Endometrium (tissue), 2 donors: ENCODE results near the gene DPM2.

Experiments used
- FAIRE-seq: peaks from 2 replicates; lab custom pipeline; 2012; peaks lifted over from hg19 to GRCh38; lab: Jason Lieb, UNC
- donor health status: control.
- donor health status: control.

DPM2 gene, protein sequence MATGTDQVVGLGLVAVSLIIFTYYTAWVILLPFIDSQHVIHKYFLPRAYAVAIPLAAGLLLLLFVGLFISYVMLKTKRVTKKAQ

DNA sequence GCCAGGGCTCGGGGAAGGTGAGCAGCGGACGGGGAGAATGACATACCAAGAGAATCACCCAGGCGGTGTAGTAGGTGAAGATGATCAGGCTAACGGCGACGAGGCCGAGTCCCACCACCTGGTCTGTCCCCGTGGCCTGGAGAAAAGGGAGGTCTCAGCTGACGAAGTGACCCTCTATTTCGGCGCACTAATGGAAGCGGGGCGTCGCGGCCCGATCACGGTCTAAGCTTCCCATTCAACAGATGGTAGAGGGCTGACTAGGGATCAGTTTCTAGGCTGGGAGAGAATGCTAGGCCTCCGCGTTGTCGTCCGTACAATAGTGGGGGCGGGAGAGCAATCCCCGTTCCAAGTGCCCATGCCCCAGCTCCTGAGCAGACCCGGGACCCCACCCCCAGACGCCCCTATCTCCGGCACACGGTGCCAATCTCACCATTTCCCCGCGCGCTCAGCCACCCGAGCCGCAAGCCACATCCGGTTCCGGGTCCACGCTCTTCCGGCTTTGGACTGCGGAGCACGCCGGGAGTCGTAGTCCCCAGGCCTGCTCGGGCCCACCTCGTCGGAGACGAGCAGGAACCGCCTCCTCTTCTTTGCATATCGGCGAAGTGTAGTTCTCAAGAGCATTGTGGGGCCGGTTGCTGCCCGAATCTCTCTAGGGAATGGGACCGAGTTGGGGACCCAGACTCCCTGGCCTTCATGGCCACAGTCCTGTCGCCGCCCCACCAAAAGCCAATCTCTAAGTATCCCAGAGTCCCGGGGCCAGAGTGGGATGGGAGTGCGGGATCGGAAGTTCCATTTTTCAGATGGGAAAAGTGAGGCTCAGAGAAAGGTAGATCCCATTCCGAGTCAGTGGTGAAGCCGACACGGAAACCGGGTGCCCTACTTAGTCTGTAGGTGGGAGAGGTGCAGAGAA, at the start of gene DPM2:
TSS of gene DPM2 (minus strand) at position 467 of the 910 bp plus-strand sequence. CDS start at position 433, 34 bp downstream.
- FAIRE-seq: no peak

DNA sequence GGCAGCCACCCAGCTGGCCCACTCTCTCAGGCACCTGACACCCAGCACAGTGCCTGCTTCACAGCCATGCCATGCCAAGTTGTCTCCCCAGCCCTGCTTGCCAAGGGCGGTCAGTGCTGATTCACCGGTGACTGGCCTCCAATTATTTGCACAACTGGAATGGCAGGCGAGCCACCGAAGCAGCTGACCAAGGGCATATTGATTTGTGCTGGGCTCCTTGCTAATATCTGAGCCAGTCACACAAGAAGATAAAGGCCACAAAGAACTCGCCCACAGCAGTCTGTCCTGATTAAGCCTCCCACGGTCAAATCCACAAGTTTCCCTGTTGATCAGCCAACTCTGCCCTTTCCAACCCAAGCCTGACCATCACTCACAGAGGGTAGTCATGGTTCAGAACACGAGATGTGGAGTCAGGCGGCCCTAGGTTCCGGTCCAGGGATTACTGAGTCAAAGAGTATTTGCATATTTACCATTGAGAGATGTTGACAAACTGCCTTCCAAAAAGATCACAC, 49.5 kb upstream of the DPM2 start:
- no peak for FAIRE-seq

DNA sequence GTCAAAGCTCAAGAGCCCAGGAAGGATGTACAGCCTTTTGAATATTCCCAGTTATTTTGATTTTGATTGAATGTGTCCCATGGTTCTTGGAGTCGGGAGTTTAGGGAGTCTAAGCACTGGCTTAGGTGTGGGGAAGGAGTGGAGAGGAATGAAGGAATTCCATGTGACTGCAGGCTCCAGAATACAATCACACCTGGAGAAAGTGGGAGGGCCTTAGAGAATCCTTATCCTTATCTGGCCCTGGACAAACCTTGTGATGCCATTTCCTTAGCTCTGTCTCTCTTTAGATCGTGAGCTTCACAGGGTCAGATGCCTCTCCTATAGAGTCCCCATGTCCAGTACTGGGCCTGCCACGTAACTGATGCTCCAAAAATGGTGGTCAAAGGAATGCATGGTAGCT, 47.4 kb upstream of the DPM2 start:
- FAIRE-seq: no peak

DNA sequence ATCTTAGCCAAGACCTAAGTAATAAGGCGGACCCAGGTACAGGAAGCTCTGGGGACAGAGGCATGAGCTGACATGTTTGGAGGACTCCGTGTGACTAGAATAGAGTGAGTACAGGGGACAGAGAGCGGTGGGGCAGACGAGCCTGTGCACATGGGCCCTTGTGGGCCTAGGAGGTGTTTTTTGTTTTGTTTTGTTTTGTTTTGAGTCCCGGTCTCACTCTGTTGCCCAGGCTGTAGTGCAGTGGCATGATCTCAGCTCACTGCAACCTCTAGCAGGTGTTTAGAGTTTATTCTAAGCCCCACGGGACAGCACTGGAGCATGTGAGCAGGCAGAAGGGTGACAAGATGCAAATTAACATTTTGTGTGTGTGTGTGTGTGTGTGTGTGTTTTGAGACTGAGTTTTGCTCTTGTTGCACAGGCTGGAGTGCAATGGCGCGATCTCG, 46.2 kb upstream of the DPM2 start:
- no peak for FAIRE-seq

DNA sequence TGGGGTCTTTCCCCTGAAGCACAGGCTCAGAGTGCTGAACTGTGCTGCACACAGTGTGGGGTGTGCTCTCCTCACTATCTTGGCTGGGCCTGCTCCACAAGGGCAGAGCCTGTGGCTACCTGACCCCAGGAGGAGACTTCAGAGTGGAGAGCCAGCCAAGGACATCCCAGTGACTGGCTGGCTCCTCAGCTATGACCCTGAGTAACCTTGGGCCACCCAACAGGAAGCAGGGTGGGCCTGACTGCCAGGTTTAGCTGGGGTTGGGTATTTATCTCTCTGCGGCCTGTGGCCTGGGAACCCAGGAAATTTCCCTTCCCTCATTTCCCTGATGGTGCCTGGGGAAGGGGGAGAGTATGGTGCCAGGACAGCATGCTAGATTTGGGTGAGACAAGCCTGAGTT, 45.3 kb upstream of the DPM2 start:
- FAIRE-seq: no peak

DNA sequence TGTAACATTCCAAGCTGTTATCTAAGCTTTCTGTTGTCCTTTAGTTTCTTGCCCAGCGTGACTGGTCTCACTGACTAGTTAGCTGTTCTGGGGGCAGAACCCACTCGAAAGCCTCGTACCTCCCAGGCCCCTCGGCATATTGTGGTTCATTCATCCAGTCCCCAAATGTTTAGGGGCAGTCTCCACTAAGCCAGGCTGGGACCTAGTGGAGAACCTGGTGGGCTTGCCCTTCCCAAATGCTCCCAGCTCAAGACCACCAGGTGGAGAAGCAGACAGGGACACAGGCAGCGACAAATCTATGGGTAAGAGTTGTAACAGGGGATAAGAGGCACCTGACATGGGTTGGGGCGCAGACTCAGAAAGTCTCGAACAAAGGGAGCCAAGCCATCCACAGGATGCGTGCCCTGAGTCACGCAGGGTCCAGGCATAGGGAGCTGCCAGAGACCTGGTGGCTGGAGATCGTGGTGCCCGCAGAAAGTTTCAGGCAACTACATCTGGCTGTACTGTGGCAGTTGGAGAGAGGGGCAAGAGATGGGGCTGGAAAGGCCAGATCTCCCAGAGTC, 44.0 kb upstream of the DPM2 start:
- no peak for FAIRE-seq

DNA sequence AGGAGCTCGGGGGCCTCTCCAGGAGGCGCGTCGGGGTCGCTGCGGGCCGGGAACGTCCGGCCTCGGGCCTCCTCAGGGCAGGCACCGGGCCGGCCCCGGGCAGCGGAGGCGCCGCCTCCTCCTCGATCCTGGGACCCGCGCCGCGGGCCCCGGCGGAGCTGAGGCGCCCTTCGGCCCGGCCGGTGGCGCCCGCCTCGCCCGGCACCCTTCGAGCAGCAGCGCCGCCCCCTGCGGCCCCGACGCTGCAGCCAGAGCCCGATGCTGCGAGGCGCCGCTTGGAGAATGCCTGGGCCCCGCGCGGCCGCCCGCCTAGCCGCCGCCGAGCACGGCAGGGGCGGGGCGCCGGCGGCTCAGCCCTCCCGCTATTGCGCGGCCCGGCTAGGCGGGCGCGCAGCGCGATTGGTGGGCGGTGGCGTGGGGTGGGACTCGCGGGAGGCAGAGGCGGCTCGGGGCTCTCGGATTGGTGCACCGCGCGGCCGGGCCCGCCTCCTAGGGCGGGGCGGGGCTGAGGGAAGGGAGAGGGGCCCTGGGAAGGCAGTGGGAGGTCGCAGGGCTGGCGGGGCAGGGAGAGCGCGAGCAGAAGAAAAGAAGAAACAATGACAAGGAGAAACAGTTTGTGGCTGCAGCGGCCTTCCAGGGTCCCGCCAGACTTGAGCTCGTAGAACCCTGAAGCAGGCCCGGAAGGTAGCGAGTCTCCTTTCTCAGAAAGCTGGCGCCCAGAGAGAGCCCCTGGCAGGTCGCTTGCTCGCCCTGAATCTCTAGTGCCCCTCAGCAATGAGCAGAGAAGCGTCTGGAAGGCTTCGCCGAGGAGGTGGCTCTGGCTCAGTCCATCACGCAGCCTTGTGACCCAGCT, 43.3 kb upstream of the DPM2 start, which contains the start of gene EEIG1:
TSS of gene EEIG1 (minus strand) at position 284 of the 853 bp plus-strand sequence. CDS start 852 bp downstream, outside the sequence.
- no peak for FAIRE-seq

DNA sequence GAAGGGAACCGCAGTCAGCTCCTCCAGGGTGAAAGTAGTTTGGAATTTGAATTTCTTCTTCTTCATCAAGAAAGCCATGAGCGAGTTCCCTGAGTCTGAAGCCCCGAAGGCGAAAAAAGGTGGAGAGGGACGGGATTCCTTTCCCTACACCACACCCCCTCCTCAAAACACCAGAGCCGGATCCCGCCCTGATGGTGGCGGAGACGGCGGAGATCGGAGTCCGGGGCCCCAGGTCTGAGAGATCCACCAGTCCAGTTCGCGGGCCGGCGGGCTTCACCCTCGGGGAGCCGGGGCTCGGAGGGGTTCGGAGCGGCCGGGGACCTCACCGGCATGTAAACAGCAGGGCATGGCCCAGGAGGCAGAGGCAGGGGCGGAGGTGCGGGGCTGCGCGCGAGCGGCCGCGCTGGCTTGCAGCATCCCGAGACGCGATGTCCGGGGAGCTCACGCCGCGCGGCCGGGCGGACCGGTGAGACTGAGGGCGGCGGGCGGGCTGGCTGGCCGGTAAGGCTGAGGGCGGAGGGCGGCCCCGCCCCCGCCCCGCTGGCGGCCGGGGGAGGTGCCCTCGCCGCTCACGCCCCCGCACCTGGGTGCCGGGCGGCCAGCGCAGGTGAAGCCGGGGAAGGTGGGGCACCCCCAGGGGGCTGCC, 42.5 kb upstream of the DPM2 start:
- FAIRE-seq: no peak

DNA sequence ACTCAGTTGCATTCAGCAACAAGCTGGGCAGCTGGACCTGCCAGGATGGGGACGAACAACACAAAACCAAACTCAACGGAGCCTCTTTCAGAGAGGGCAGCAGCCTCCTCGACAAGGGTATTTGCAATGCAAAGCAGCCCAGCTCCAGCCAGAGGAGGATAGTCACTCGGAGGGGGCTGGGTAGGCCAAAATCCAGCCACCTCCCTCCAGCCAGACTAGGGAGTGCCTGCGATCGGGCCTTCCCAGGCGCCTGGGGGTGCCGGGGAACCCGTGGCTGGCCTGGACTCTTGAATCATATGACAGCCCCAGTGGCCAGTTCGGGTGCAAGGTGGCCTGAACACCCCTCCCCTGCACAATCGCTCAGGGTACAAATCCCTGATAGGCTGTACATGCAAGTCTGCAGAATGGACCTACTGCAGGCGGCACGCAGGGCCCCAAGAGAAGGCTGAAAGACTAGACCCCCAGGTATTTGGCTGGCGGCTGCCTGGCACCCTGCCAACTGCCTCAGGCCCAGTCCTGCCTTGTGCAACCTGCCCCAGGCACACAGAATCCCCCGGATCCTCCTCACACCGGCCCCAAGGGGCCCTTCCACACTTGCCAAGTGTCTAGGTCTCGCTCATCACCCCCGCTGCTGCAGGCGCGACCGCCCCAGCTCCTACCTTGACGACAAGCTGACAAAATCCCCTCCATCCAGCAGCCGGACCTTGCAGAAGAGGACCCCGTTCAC, 41.8 kb upstream of the DPM2 start:
- FAIRE-seq: no peak

DNA sequence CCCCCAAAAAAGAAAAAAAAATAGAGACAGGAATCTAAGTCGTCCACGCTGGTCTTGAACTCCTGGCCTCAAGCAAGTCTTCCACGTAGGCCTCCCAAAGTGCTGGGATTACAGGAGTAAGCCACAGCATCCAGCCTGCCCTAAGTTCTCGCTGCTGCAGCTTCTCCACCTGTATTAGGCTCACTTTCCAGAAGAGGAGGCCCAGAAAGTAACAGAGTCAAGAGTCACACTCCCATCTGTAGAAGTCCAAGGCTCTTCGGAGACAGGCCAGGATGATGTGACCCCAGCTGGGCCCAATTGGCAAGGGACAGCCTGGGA, 41.3 kb upstream of the DPM2 start:
- no peak for FAIRE-seq

DNA sequence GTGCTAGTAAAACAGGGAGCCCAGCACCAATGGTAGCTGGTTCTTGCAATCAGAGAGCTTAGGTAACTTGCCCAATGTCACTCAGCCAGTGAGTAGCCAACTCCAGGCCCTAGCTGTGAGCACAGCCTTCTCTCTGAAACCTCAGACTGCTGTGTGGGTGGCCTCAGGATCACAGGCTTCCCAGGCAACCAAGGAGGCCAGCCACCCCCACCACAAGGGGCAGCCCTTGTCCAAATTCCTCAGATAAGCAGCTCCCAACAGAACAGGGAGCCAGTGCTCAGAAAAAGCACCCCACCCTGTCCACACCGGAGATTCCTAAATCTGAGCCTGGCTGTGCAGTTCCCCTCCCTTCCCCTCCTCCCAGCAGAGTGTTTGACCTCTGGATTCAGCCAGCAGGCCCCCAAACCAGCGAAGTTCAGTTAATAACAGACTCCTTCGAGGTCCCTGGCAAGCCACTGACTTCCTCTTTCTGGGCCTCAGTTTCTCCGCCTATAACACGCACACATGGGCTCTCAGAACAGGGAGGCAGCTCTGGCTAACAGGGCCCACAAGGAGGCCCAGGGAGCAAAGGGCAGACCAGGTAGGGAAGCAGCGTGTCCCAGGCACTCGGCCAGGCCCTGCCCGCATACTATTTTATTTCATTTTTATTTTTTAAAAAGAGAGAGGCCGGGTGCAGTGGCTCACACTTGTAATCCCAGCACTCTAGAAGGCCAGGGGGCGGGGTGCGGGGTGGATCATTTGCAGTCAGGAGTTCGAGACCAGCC, 40.4 kb upstream of the DPM2 start:
- no peak for FAIRE-seq

DNA sequence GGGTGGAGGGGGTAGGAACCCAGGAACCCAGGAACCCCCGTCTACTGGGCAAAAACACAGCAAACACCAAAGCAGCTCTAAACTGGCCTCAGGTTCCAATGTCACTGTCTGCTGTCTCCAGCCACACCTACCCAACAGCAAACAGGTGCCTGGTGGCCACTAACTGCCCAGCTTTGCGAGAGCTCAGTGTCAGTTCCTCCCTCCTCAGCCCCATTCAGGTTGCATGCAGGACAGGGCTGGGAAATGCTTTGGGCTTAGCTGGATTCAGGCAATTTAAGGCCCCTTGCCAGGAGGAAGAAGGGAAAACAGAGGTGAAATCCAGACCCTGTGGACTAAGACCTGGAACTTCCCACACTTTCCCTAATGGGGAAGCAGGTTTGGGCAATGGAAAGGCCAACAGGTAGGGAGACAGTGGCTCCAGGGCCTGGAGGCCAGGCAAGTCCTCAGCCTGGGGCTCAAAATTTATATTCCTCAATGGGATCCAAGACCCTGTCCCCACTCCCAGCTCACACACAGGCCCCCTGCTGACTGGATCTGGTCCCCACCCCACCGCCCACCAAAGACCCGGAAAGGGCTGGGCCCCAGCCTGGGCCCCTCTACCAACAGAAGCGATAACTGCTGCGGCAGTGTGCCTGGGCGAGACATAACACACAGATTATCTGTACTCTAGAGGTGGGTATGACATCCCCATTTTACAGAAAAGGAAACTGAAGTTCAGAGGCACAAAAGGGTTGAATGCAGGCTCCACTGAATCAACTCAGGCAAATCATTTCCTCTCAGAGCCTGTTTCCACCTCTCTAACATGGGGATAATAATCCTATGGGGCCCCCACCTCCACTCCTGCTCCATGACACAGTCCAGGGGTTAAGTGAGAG, 39.6 kb upstream of the DPM2 start:
- no peak for FAIRE-seq

DNA sequence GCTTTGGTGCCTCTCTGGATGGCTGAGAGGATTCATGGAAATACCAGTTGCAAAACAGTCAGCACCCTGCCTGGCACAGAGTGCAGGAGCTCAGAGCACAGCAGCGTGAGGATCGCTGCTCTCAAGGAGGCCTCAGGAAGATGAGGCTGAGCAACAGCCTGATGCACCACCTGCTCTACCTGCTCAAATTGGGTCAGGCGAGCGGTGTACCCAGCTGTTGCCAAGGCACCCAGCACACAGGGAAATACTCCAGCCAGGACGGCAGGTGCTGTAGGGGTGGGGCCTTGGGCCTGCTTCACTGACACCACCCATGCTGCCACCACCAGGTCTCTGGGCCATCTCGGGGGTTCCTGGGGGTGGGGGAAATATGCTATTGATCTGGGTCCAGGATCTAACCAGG, 38.8 kb upstream of the DPM2 start:
- FAIRE-seq: no peak

DNA sequence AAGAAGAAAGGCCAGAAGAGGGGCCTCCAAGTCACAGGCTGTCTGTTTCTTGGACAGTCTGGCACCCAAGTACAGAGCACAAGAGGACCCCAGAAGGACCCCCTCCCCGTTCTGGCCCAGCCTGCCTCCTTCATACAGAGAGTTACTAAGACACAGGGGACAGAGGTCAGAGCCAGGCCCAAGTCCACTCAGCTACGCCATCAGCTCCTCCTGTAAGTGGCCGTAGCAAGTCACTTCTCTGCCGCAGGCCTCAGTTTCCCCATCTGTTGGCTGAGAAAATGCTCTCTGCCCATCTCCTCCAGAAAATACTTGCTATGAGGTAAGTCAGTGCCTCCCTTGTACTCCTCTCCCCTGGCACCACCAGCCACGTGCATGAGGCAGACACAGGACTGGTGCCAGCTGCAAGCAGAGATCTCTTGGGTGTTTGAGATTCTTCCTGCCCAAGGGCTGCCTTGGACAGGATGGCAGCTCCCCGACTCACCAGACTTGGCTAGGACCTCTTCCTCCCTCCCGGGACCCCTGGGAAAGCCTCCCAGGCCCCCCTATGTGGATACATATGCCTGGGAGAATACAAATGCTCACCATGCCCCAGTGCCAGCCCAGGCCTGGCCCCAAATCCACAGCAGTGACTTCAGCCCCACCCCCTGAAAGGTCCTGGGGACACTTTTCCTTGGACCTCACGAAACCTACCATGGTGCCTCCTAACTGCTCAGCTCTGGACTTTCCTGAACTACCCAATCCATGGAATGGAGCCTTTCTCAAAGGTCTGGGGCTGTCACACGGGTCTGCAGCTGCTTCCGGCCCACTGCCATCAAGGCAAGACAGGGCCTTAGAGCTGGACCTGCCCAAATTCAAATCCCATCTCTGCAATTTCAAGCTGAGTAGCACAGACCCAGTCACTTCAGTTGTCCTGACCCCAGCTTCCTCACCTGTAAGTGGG, 38.0 kb upstream of the DPM2 start:
- FAIRE-seq: no peak

DNA sequence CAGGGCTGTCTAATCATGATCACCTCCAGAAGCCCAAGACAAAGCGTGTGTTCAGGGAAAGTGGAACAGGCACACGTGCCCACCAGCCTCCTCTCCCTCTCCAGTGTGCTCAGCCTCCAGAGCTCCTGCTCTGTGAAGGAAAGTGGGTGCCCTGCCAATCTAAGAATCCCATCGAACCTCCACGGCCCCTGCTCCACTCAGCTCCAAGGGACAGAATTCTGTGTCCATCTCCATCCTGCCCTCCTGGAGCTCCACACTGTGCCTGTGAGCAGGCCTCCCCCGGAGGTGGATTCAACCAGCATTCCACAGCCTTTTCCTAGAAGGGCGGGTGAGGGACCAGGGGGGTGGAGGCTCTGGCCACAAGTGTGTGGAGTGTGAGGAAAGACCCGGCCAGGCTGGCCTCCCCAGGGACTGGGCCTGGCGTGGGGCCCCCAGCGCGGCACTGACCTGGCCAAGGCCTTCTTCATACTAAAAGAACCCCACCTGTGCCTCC, 37.2 kb upstream of the DPM2 start:
- FAIRE-seq: no peak

DNA sequence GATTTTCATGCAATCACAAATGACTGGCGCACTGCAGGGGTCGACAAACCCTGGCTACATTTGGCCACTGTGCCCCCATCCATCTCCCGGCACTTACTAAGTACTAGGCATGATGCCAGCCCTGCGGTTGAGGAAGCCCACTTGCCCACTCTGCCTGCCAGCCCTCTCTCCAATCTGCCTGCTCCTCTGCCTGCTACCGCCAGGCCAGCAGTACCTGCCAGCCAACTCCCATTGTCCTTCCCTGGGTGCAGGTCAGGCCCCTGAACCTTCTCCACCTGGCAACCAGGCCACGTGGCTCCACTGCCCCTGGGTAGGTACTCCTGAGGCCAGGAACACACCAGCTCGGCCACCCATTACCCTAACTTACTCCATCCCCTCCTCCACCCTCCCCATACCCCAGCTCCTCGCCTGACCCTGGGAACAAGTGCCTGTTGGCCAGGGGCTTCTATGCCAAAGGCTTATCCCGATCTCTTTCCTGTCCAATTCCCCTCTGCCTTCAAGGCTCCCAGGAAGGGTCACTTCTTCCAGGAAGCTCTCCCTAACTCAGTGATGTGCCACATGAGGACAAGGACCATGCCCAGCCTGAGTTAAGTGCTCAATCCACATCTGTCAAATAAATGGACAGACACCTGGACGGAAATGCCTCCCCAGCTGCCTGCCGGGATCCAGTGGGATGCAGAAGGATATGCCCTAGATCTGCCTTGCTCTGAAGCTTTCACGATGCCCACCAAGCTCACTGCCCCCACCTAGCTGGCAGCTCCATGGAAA, 36.5 kb upstream of the DPM2 start:
- no peak for FAIRE-seq
